Stimulated activated CD8-positive, alpha-beta memory T cell treated with anti-CD3 and anti-CD28 coated beads, Interleukin-4, amount 100 ng/mL, for 4 hours (primary cell): ENCODE measurements around the gene PPEF1.

Experiments used
- DNase-seq, 2 donors: peaks; one replicate each; pipeline ENCODE4 v3.0.0-alpha.2; 2020; ENCODE audit warnings: low read depth in 2 of 2, low spot score in 1 of 2

The PPEF1 gene

DNA sequence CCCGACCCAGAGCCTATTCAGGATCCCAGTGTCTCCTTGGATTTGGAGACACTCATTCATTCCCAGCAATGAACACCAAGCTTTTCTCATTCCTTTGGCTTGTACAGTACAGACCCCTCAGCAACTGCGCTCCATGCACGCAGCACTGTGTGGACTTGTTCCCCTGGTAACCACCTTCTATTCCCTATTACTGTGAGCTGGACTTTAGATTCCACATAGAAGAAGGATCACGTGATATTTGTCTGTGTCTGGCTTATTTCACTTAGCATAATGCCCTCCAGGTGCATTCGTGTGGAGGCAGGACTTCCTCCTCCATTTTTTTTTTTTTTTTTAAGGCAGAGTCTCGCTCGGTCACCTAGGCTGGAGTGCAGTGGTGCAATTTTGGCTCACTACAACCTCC is 170.0 kb downstream of the PPEF1 start:
- DNase-seq: no peak
